Measurements from ENCODE around the gene PIGQ.

Gene PIGQ

DNA sequence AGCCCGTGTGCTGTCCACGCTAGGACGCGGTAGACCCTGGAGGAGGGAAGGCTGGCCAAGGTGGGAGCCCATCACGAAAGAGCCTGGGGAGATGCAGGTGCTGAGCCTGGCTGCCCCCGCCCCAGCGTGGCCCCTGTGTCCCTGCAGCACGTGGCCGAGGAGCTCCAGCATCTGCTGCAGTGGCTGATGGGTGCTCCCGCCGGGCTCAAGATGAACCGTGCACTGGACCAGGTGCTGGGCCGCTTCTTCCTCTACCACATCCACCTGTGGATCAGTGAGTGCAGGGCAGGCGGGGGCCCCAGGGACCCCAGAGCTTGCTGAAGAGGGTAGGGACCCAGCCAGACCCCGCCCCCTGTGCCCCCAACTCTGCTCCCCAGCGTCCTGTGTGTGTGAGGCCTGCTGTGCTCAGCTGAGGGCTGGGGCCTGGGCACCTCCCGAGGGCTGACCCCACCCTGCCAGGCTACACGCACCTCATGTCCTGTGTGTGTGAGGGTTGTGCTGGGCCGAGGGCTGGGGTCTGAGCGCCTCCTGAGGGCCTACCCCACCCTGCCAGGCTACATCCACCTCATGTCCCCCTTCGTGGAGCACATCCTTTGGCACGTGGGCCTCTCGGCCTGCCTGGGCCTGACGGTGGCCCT, 8.6 kb downstream of the PIGQ start:
- TF ChIP-seq GATA2 (IDR thresholded peaks at IDR 0.05; ENCODE audit: low read depth, low read length) (no peak), GATA3 (IDR thresholded peaks at IDR 0.05; ENCODE audit: low read depth, low read length) (no peak)

DNA sequence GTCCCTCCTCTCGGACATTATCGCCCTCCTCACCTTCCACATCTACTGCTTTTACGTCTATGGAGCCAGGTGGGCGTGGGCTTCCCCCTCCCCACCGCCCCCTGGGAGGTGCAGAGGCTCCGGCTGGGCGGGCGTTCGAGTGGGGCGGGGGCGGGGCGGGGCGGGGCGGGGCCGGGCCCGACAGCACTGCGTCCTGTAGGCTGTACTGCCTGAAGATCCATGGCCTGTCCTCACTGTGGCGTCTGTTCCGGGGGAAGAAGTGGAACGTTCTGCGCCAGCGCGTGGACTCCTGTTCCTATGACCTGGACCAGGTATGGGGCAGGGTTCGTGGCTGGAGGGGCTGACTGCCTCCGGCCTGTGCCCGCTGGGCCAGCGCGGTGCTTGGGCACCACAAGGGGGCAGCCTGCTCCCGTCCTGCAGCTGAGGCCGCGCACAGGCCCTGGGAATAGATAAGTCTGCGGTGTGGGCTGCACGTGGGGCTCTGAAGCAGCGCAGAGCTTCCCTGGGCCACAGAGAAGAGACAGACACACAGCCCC, 9.2 kb downstream of the PIGQ start:
- TF ChIP-seq GATA2 (IDR thresholded peaks at IDR 0.05; ENCODE audit: low read depth, low read length), result no peak
- TF ChIP-seq GATA3 (IDR thresholded peaks at IDR 0.05; ENCODE audit: low read depth, low read length), result no peak

DNA sequence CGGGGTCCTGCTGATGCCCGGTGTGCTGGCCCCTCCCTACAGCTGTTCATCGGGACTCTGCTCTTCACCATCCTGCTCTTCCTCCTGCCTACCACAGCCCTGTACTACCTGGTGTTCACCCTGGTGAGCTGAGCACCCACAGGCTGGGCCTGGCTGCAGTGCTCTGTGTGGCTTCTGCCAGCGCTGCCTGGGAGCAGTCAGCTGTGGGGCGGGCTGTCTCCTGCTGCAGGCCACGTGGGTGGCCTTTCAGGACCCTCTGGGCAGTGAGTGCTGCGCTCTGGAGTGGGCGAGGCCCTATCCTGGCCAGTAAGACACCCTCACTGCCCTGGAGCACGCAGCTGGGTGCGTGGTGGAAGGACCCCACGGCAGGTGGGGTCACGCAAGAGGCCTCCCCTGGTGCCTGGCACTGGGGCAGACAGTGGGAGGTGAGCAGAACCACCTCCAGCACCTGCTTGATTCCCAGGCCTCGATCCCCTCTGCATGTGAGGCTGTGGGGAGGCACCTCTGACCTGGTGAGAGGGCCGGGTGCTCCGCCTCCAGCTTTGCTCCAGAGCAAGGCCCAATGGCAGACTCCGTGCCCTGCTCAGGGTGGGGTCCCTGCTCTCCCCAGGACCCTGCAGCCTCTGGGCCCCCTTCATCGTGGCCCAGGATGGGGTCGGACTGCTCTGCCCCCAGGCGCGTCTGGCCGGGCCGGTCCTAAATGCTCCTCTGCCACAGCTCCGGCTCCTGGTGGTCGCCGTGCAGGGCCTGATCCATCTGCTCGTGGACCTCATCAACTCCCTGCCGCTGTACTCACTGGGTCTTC, 10.6 kb downstream of the PIGQ start:
- TF ChIP-seq GATA2 (IDR thresholded peaks at IDR 0.05; ENCODE audit: low read depth, low read length), result no peak
- no peak for TF ChIP-seq GATA3 (IDR thresholded peaks at IDR 0.05; ENCODE audit: low read depth, low read length)

DNA sequence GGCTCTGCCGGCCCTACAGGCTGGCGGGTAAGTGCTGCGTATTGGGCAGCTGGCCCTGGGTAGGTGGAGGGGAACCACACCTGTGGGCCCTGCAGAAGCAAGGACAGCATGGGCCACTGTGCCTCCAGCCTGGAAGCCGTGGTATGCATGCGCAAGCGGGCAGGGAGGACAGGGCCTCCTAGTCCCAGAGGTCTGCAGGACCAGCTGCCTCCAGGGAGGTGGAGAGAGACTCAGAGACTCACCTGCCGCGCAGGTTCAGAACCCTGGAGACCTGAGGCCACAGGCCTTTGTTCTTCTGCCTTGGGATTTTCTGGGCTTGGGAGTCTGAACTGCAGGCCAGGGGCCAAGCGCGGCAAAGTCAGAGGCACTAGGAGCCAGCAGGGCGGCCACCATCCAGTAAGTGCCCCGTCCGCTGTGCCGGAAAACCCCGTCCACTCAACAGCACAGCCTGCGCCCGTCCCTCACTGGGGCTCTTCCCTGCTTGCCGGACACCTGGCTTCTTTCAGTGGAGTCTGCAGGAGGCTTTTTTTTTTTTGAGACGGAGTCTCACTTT, 11.3 kb downstream of the PIGQ start:
- TF ChIP-seq GATA2 (IDR thresholded peaks at IDR 0.05; ENCODE audit: low read depth, low read length) (no peak), GATA3 (IDR thresholded peaks at IDR 0.05; ENCODE audit: low read depth, low read length) (no peak)

DNA sequence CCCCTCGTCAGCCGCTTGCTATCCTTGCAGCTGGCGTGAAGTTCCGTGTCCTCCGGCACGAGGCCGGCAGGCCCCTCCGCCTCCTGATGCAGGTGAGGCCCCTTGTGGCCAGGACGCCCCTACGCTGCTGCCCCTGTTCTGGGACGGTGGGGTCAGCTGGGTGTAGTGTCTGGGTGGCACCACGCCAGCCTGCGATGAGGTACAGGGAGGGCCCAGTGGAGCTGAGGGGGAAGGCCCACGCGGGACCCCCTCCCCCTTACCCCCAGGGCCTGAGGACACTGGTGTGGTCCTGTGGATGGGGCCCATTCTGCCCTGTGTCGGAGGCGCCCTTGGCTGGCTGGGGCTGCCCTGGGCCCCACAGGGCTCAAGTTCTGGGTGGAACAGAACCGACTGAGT, 12.4 kb downstream of the PIGQ start:
- no peak for TF ChIP-seq GATA3 (IDR thresholded peaks at IDR 0.05; ENCODE audit: low read depth, low read length)
- TF ChIP-seq GATA2 (IDR thresholded peaks at IDR 0.05; ENCODE audit: low read depth, low read length), result no peak

DNA sequence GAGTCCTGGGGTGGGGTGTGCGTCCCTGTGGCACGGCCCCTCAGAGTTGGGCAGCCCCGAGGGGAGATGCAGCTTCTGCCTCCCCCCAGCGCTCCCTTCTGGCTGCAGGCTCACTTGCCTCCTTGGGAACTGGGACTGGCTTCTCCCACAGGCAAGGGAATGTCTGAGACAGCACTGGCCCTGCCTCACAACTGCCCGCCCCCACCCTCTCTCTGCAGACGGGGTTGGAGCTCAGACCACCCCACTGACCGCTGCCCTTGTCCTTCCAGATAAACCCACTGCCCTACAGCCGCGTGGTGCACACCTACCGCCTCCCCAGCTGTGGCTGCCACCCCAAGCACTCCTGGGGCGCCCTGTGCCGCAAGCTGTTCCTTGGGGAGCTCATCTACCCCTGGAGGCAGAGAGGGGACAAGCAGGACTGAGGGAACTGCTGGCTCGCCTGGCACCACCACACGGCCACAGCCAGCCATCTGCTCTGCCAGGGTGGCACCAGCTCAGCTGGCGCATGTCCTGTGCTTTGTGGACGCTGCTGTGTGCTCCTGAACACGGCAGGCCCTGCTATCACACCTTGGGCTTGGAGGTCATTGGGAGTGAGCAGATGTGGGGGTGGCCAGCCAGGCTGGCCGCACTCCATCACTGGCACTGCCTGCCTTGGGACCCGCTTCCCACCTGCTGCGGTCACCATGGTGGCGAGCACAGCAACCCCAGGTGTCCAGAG, 13.0 kb downstream of the PIGQ start:
- TF ChIP-seq GATA2 (IDR thresholded peaks at IDR 0.05; ENCODE audit: low read depth, low read length) (no peak), GATA3 (IDR thresholded peaks at IDR 0.05; ENCODE audit: low read depth, low read length) (no peak)

DNA sequence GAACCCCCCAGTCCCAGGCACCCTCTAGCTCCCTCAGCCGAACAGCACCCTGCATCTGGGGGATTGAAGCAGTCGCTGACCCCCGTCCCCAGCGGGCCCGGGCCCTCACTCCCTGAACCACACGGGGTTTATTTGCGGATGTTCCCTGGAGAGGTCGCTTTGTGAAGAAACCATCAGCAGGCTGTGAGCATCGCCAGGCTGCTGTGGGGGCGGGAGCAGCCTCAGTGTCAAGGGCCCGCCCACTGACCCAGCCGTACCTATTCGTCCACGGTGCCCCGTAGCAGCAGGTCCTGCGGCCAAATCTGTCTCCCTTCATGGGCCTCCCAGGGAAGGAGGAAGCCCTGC, 13.7 kb downstream of the PIGQ start:
- TF ChIP-seq GATA2 (IDR thresholded peaks at IDR 0.05; ENCODE audit: low read depth, low read length) (no peak), GATA3 (IDR thresholded peaks at IDR 0.05; ENCODE audit: low read depth, low read length) (no peak)

DNA sequence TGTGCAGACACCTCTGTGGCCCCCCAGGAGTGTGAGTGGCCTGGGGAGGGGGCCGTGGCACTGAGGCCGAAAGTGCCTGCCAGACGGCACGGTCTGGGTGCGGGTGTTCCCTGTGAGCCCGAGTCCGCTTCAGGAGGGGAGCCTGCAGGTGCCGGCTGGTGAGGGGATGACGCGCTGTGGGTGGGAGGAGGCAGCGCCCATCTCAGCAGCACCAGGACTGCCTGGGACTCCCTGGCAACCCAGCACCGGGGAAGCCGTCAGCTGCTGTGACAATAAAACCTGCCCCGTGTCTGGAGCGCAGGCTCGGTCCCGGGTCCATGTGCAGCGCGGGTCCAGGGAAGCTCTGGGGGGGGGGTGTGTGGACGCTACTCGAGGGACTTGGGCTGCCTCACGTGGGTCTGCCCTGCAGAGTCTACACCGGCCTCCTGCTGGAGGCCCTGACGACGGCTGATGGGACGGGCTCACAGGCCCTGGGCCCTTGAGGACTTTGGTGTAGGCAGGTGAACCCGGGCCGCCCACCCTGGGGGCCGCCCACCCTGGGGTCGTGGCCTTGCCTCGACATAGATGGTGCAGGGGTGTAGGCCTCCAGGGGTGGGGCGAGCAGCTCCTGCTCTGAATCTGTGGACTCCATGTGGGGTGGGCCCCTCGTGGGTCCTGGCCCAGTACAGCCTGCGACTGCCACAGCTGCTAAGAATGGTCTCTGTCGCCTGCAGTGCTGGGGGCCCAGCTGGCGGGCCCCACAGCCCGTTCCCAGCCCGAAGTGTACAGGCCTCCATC, 14.2 kb downstream of the PIGQ start:
- TF ChIP-seq GATA2 (IDR thresholded peaks at IDR 0.05; ENCODE audit: low read depth, low read length) (no peak), GATA3 (IDR thresholded peaks at IDR 0.05; ENCODE audit: low read depth, low read length) (no peak)

DNA sequence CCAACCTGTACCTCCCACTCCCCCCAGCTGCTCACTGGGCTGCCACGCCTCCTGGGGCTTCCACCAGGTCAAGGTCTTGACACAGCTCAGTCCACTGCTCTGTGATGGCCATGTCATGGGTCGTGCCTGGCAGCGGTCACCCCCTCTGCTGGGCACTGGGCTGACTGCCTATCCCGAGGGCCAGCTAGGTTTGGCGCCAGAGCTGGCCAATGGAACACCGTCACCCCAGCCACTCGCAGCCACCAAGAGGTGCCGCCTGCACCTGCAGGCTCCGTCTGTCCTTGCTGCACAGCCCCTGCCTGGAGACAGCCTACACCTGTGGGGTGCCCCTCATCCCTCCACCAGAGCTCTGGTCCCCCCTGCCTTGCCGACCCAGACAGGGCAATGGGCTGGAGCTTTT, 15.6 kb downstream of the PIGQ start:
- no peak for TF ChIP-seq GATA3 (IDR thresholded peaks at IDR 0.05; ENCODE audit: low read depth, low read length)
- no peak for TF ChIP-seq GATA2 (IDR thresholded peaks at IDR 0.05; ENCODE audit: low read depth, low read length)

DNA sequence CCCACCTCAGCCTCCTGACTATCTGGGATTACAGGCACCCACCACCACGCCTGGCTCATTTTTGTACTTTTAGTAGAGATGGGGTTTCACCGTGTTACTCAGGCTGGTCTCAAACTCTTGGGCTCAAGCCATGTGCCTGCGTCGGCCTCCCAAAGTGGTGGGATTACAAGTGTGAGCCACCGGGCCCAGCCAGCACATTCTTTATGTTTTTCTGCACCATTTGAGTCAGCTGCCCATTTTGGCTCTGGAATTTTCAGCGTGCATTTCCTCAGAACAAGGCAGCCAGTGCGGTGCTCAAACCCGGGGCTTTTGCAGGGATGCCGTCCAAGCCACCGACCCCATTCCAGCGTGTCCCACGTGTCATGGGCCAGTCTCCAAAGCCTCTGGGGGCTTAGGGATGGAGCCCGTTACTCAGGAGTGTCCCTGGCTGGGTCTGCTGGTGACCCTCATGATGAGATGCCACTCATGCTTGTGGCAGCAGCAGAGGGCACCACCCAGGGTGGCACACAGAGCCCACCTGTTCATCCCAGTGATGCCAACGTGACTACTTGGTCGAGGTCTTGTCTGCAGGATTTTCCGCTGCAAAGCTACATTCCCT, 16.4 kb downstream of the PIGQ start:
- TF ChIP-seq GATA3 (IDR thresholded peaks at IDR 0.05; ENCODE audit: low read depth, low read length) (no peak), GATA2 (IDR thresholded peaks at IDR 0.05; ENCODE audit: low read depth, low read length) (no peak)

DNA sequence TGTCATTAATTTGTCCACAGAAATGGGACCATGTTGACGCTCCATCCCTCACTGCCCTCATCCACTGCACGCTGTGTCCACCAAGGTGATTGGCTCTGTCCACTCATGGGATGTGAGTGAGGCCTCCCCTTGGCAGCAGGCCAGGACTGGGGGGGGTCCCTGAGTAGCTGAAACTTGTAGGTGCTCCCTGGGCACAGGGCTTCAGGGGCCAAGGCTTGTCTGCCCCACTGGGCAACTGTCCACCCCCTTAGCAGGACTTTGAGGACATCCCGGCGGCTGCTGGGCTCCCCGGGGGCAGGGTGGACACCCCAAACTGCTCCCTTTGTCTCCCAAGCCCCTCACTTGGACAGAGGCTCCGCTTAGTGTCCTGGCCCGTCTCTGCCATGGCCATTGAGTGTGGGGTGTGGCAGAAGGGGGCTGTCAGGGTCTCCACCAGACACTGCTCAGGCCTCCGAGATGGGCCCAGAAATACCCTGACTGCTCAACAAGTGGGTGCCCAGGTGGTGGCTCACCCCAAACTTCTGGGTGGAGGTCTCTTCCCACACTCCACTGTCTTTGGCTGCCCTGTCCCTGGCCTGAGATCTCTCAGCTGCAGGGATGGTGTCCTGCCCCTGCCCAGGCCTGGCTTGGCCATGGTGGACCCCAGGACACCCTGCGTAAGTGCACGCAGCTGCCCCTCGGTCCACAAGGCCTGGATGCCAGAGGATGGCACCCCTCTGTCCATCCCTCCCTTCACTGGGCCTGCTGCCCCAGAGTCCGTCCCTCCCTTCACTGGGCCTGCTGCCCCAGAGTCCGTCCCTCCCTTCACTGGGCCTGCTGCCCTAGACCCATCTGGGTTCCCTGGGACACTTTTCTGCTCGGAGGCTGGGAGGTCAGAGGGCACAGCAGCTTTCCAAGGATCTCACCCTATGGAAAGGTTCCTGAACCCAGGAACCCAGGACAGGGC, 17.1 kb downstream of the PIGQ start:
- TF ChIP-seq GATA2 (IDR thresholded peaks at IDR 0.05; ENCODE audit: low read depth, low read length) (no peak), GATA3 (IDR thresholded peaks at IDR 0.05; ENCODE audit: low read depth, low read length) (no peak)

DNA sequence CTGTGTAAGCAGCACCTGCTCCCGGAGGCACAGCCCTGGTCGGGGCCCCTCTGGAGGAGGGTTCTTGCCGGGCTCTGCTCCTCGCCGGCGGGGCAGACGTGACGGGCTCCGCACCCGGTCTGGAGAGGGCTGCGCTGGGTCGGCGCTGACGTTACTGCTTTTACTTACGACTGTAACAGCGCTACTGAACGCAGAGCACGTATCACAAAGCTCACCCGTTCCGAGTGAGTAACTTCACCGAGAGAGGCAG, 18.8 kb downstream of the PIGQ start:
- TF ChIP-seq GATA2 (IDR thresholded peaks at IDR 0.05; ENCODE audit: low read depth, low read length) (no peak), GATA3 (IDR thresholded peaks at IDR 0.05; ENCODE audit: low read depth, low read length) (no peak)

All from SH-SY5Y (cell line).